Measurements from ENCODE around the gene CEBPE. TPM values are rescaled to one million over a fixed set of nuclear protein-coding genes. Genes with fewer than 3 reads are reported as not detected.

CEBPE gene
- total RNA-seq, 1 experiment from 2014 or later: not detected

GRCh38 chr14:23140371-23140770, 21.3 kb upstream of the CEBPE start:
- Histone ChIP-seq H3K79me2 (ENCODE audit: insufficient read depth, low read length) (no peaks in the 10 kb centered on the region), H3K9ac (ENCODE audit: low read length) (no peak overlapping the region), H3K9me2 (ENCODE audit: insufficient read depth) (no peaks in the 10 kb centered on the region), H2AFZ (ENCODE audit: low read depth, low read length, poor library complexity, severe bottlenecking) (no peak overlapping the region), H3K36me3 (ENCODE audit: control insufficient read depth in 1 of 2, insufficient read depth in 2 of 2, low read length in 2 of 2) (no peaks in the 10 kb centered on the region), H3K4me1 (ENCODE audit: control insufficient read depth in 1 of 2, insufficient read depth in 2 of 2, low read length in 2 of 2) (peaks cover 0 to 6% of the 10 kb centered on the region in 2 experiments; a peak in 2 of 4 replicates), H3K27ac (ENCODE audit: low read depth, low read length) (no peak overlapping the region), H3K9me3 (ENCODE audit: control insufficient read depth in 1 of 2, insufficient read depth in 1 of 2, low read depth in 1 of 2, low read length in 2 of 2) (no peaks in the 10 kb centered on the region), H3K27me3 (ENCODE audit: insufficient read depth, low read length) (no peaks in the 10 kb centered on the region), H3K4me3 (replicated peaks in 1 of 2; ENCODE audit: low read depth in 1 of 2, low read length in 2 of 2) (no peak overlapping the region), H4K20me1 (ENCODE audit: insufficient read depth) (no peaks in the 10 kb centered on the region), H3K4me2 (ENCODE audit: low read length) (no peak overlapping the region)
- BruUV-seq (replicated peaks): no TSS peak
- RAD21 ChIA-PET (ENCODE audit: low non-redundant PET in 1 of 2, low total read pairs in 2 of 2, uncharacterized antibody in 2 of 2, unreplicated experiment in 2 of 2): no interaction called here
- CTCF ChIA-PET: no interaction called here
- POLR2A ChIA-PET: no interaction called here
- ATAC-seq (no peak), DNase-seq (ENCODE audit: low read depth, low spot score) (no peak)
- intact Hi-C loops (cut with micrococcal nuclease): no loop called here
- TF ChIP-seq ATF3 (IDR thresholded peaks at IDR 0.05) (no peak), POLR2AphosphoS5 (IDR thresholded peaks at IDR 0.05; ENCODE audit: low read depth, low read length) (no peak), CBX3 (IDR thresholded peaks at IDR 0.05; ENCODE audit: low read depth) (no peak), SRF (IDR thresholded peaks at IDR 0.05; ENCODE audit: low read depth) (no peak), EZH2 (IDR thresholded peaks at IDR 0.05) (no peak), EZH2phosphoT487 (IDR thresholded peaks at IDR 0.05; ENCODE audit: borderline replicate concordance) (no peak), EGR1 (IDR thresholded peaks at IDR 0.05; ENCODE audit: low read depth) (no peak)
- TF ChIP-seq, protein P1, sequence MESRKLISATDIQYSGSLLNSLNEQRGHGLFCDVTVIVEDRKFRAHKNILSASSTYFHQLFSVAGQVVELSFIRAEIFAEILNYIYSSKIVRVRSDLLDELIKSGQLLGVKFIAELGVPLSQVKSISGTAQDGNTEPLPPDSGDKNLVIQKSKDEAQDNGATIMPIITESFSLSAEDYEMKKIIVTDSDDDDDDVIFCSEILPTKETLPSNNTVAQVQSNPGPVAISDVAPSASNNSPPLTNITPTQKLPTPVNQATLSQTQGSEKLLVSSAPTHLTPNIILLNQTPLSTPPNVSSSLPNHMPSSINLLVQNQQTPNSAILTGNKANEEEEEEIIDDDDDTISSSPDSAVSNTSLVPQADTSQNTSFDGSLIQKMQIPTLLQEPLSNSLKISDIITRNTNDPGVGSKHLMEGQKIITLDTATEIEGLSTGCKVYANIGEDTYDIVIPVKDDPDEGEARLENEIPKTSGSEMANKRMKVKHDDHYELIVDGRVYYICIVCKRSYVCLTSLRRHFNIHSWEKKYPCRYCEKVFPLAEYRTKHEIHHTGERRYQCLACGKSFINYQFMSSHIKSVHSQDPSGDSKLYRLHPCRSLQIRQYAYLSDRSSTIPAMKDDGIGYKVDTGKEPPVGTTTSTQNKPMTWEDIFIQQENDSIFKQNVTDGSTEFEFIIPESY (IDR thresholded peaks at IDR 0.05; ENCODE audit: extremely low read depth, insufficient replicate concordance, low read length): no peak

DNA sequence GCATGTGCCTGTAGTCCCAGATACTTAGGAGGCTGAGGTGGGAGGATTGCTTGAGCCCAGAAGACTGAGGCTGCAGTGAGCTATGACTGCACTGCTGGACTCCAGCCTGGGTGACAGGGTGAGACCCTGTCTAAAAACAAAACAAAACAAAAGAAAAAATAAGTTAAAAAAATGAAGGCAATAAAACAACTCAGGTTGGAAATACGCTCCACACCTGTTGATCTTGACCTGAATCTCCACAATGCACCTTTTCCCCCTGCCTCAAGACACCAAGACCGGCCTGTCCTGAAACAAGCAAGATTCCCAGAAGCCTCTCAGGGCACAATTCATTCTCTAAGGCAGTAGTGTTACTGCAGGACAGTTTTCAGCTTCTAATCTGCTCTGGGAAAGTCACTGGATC, 20.8 kb upstream of the CEBPE start:
- no peaks in the 10 kb centered on the region for H3K9me2 ChIP-seq (ENCODE audit: insufficient read depth)
- H4K20me1 ChIP-seq (ENCODE audit: insufficient read depth): no peaks in the 10 kb centered on the region
- no peak overlapping the region for H3K4me3 ChIP-seq (replicated peaks in 1 of 2; ENCODE audit: low read depth in 1 of 2, low read length in 2 of 2)
- no peak overlapping the region for H3K27ac ChIP-seq (ENCODE audit: low read depth, low read length)
- no peak overlapping the region for H2AFZ ChIP-seq (ENCODE audit: low read depth, low read length, poor library complexity, severe bottlenecking)
- H3K4me1 ChIP-seq (ENCODE audit: control insufficient read depth in 1 of 2, insufficient read depth in 2 of 2, low read length in 2 of 2): peaks cover 0 to 6% of the 10 kb centered on the region in 2 experiments; a peak in 2 of 4 replicates
- no peaks in the 10 kb centered on the region for H3K36me3 ChIP-seq (ENCODE audit: control insufficient read depth in 1 of 2, insufficient read depth in 2 of 2, low read length in 2 of 2)
- H3K4me2 ChIP-seq (ENCODE audit: low read length): no peak overlapping the region
- RAD21 ChIA-PET (ENCODE audit: low non-redundant PET in 1 of 2, low total read pairs in 2 of 2, uncharacterized antibody in 2 of 2, unreplicated experiment in 2 of 2): no interaction called here
- CTCF ChIA-PET: no interaction called here
- DNase-seq (ENCODE audit: low read depth, low spot score) (no peak), ATAC-seq (no peak)
- no peaks in the 10 kb centered on the region for H3K79me2 ChIP-seq (ENCODE audit: insufficient read depth, low read length)
- no peaks in the 10 kb centered on the region for H3K27me3 ChIP-seq (ENCODE audit: insufficient read depth, low read length)
- no peaks in the 10 kb centered on the region for H3K9me3 ChIP-seq (ENCODE audit: control insufficient read depth in 1 of 2, insufficient read depth in 1 of 2, low read depth in 1 of 2, low read length in 2 of 2)
- intact Hi-C loops (cut with micrococcal nuclease): no loop called here
- H3K9ac ChIP-seq (ENCODE audit: low read length): no peak overlapping the region
- TF ChIP-seq, protein P2, sequence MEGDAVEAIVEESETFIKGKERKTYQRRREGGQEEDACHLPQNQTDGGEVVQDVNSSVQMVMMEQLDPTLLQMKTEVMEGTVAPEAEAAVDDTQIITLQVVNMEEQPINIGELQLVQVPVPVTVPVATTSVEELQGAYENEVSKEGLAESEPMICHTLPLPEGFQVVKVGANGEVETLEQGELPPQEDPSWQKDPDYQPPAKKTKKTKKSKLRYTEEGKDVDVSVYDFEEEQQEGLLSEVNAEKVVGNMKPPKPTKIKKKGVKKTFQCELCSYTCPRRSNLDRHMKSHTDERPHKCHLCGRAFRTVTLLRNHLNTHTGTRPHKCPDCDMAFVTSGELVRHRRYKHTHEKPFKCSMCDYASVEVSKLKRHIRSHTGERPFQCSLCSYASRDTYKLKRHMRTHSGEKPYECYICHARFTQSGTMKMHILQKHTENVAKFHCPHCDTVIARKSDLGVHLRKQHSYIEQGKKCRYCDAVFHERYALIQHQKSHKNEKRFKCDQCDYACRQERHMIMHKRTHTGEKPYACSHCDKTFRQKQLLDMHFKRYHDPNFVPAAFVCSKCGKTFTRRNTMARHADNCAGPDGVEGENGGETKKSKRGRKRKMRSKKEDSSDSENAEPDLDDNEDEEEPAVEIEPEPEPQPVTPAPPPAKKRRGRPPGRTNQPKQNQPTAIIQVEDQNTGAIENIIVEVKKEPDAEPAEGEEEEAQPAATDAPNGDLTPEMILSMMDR (IDR thresholded peaks at IDR 0.05 in 2 of 3, conservative IDR thresholded peaks at IDR 0.05 in 1 of 3; ENCODE audit: borderline replicate concordance in 1 of 3, insufficient read depth in 1 of 3, low read depth in 2 of 3, low read length in 2 of 3): no peak
- TF ChIP-seq, protein P1 (IDR thresholded peaks at IDR 0.05; ENCODE audit: extremely low read depth, insufficient replicate concordance, low read length): no peak
- no peak for TF ChIP-seq SIN3A (IDR thresholded peaks at IDR 0.05; ENCODE audit: low read depth)
- no peak for TF ChIP-seq EZH2phosphoT487 (IDR thresholded peaks at IDR 0.05; ENCODE audit: borderline replicate concordance)
- POLR2A ChIA-PET: no interaction called here
- no TSS peak for BruUV-seq (replicated peaks)
